K562 (cell line): ENCODE results near the gene SEC24C. TPM values are rescaled to one million over a fixed set of nuclear protein-coding genes. Genes with fewer than 3 reads are reported as not detected.

Source experiments
- ARID2 ChIP-seq: fragments of 450-650 bp; IDR thresholded peaks from 2 replicates; pipeline ENCODE4 v1.6.1; 2017; ENCODE audit warnings: antibody characterized with exemption, mild to moderate bottlenecking
- C11orf30 ChIP-seq: fragments of 450-650 bp; IDR thresholded peaks from 2 replicates; pipeline ENCODE4 v1.6.1; 2016; ENCODE audit warnings: low read depth, mild to moderate bottlenecking
- CAMTA2 ChIP-seq: fragments of 250-450 bp; sonication (Bioruptor Pico); conservative IDR thresholded peaks from 2 replicates; pipeline ENCODE4 v1.5.1; 2022
- CEBPB ChIP-seq: fragments of 450-650 bp; IDR thresholded peaks from 2 replicates; pipeline ENCODE4 v1.6.1; 2016; ENCODE audit warnings: missing genetic modification characterization, missing compliant biosample characterization
- CREM ChIP-seq: IDR thresholded peaks from 2 replicates; pipeline ENCODE4 v1.6.1; 2014; ENCODE audit warnings: antibody characterized with exemption, low read depth
- CSDE1 ChIP-seq, 2 experiments: fragments of 450-650 bp; IDR thresholded peaks; 2 replicates each; pipeline ENCODE4 v1.6.1; 2016; ENCODE audit warnings: mild to moderate bottlenecking in 1 of 2
- CXXC5 ChIP-seq: fragments of 250-450 bp; sonication (Bioruptor Pico); IDR thresholded peaks from 2 replicates; pipeline ENCODE4 v1.8.0; 2022; ENCODE audit warnings: inconsistent platforms, mild to moderate bottlenecking, moderate library complexity
- ELF4 ChIP-seq: fragments of 450-650 bp; formaldehyde crosslinking; IDR thresholded peaks from 2 replicates; pipeline ENCODE4 v1.4.0; 2022; ENCODE audit warnings: missing genetic modification characterization
- HLTF ChIP-seq: fragments of 450-650 bp; IDR thresholded peaks from 2 replicates; pipeline ENCODE4 v1.6.1; 2016
- L3MBTL2 ChIP-seq: fragments of 450-650 bp; IDR thresholded peaks from 2 replicates; pipeline ENCODE4 v1.6.1; 2016; ENCODE audit warnings: mild to moderate bottlenecking, moderate library complexity
- MAFK ChIP-seq: IDR thresholded peaks from 2 replicates; pipeline ENCODE4 v1.6.1; 2011; ENCODE audit warnings: low read length, improper control_type of control experiment
- MCM5 ChIP-seq: fragments of 450-650 bp; IDR thresholded peaks from 2 replicates; pipeline ENCODE4 v1.6.1; 2016; ENCODE audit warnings: low read depth
- NELFE ChIP-seq: IDR thresholded peaks from 2 replicates; pipeline ENCODE4 v1.6.1; 2011; ENCODE audit warnings: mild to moderate bottlenecking; ENCODE audit not compliant: insufficient read depth, insufficient read length
- NR2C1 ChIP-seq, 2 experiments: fragments of 450-650 bp; IDR thresholded peaks; 2 replicates each; pipeline ENCODE4 v1.6.1; 2017; ENCODE audit warnings: mild to moderate bottlenecking in 2 of 2, antibody characterized with exemption in 1 of 2, inconsistent platforms in 1 of 2, missing compliant biosample characterization in 1 of 2, missing genetic modification characterization in 1 of 2
- RCOR1 ChIP-seq, 2 experiments: IDR thresholded peaks; 2 replicates each; pipeline ENCODE4 v1.6.1; 2012; ENCODE audit warnings: low read depth in 2 of 2, low read length in 2 of 2, borderline replicate concordance in 1 of 2, improper control_type of control experiment in 1 of 2
- RFX7 ChIP-seq: fragments of 250-450 bp; sonication (Bioruptor Pico); IDR thresholded peaks from 2 replicates; pipeline ENCODE4 v1.5.1; 2021; ENCODE audit warnings: mild to moderate bottlenecking
- SPI1 ChIP-seq: IDR thresholded peaks from 2 replicates; pipeline ENCODE4 v1.6.1; 2011; ENCODE audit warnings: low read depth, low read length, control low read depth, borderline replicate concordance
- TAL1 ChIP-seq: fragments of 450-650 bp; IDR thresholded peaks from 2 replicates; pipeline ENCODE4 v1.6.1; 2016; ENCODE audit warnings: mild to moderate bottlenecking
- U2AF2 ChIP-seq: fragments of 200-400 bp; formaldehyde crosslinking; optimal IDR thresholded peaks from 2 replicates; pipeline ENCODE3; 2017; ENCODE audit warnings: low read depth, mild to moderate bottlenecking, low read length
- ZBTB8A ChIP-seq: fragments of 450-650 bp; IDR thresholded peaks from 2 replicates; pipeline ENCODE4 v1.6.1; 2018; ENCODE audit warnings: mild to moderate bottlenecking, moderate library complexity; ENCODE audit not compliant: partially characterized antibody
- ZNF561 ChIP-seq: fragments of 450-650 bp; formaldehyde crosslinking; conservative IDR thresholded peaks from 2 replicates; pipeline ENCODE4 v1.4.0; 2020; ENCODE audit warnings: mild to moderate bottlenecking, moderate library complexity
- ZNF586 ChIP-seq: fragments of 450-650 bp; formaldehyde crosslinking; conservative IDR thresholded peaks from 2 replicates; pipeline ENCODE4 v1.4.0; 2020; ENCODE audit warnings: mild to moderate bottlenecking, moderate library complexity
- ZNF764 ChIP-seq: fragments of 250-450 bp; sonication (Bioruptor Pico); IDR thresholded peaks from 2 replicates; pipeline ENCODE4 v1.4.0; 2020; ENCODE audit warnings: low read depth, mild to moderate bottlenecking, moderate library complexity
- polyA plus RNA-seq, 8 experiments: library from polyadenylated mRNA; depleted of rRNA in 4 of 8; stranded (reverse) in 5 of 8; unstranded in 3 of 8; fragments of >200 nt; fragmentation: Nextera tagmentation in 2 of 8; fragmentation: Illumina TruSeq in 1 of 8; extraction: Ambion mirVana in 2 of 8; extraction: Trizol in 1 of 8; gene quantifications; 2 replicates each; pipeline versions ENCODE4 v1.2.1 to v1.2.3, GENCODE V29; 2011 to 2014; ENCODE audit warnings: inconsistent platforms in 1 of 8, missing spikeins in 1 of 8
- total RNA-seq, 7 experiments: library from RNA; depleted of rRNA in 6 of 7; stranded (reverse); fragments of >200 nt in 6 of 7; fragmentation: Illumina TruSeq in 2 of 7; extraction: Trizol in 2 of 7; gene quantifications; 2 replicates each; pipeline versions ENCODE4 v1.2.1 to v1.2.3, GENCODE V29; 2011 to 2021; ENCODE audit warnings: low replicate concordance in 1 of 7
- TF ChIP-seq, protein P1 (sequence below): fragments of 450-650 bp; formaldehyde crosslinking; IDR thresholded peaks from 2 replicates; pipeline ENCODE4 v1.4.0; 2020; ENCODE audit warnings: mild to moderate bottlenecking, moderate library complexity
- TF ChIP-seq, protein P2 (sequence below): fragments of 200-800 bp; sonication (Bioruptor generic); IDR thresholded peaks from 2 replicates; pipeline ENCODE4 v1.6.1; 2017; ENCODE audit warnings: missing genetic modification characterization, missing compliant biosample characterization
- TF ChIP-seq, protein P3 (sequence below): fragments of 250-450 bp; sonication (Bioruptor Pico); IDR thresholded peaks from 2 replicates; pipeline ENCODE4 v1.5.1; 2021; ENCODE audit warnings: mild to moderate bottlenecking

Gene SEC24C
- total and polyA plus RNA-seq, 9 of the 15 experiments (the other 6 are each of a cell fraction or from before 2014, with no cell fraction given) = 19.0 to 115 (median 70.5) TPM

DNA sequence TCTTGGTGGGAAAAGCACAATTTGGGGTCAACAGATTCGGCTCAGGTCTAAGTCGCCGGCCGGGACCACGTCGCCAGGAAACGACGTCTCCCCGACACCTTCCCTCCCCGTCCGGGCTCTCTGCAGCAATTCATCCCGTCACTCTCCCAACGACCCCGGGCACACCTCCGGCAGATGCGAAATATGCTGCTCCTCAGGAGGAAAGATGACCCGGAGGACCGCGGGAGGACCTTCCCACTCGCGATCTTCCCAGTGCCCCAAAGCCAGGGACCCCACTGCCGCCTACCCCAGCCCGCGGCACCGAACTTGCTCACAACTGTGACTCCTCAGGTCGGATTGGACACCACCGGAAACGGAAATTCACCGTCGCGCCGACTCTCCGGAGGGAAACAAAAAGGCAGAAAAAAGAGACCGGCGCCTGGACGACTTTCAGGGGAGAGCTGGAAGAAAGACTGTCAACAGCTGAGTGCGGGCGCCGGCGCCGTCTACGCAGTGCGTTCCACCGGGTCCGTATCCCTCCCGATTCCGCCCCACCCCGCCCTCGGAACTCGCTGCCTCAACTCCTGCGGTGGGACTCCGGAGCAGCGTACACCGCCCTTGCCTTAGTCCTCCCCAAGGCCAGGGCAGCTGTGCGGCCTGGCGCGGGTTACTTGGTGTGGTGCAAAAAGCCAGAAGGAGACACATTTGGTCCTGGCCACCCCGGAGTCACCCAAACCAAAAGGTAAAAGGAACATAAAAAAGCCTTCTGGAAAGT lies 13.8 kb upstream of the SEC24C start (continued):
- TF ChIP-seq, protein P1, sequence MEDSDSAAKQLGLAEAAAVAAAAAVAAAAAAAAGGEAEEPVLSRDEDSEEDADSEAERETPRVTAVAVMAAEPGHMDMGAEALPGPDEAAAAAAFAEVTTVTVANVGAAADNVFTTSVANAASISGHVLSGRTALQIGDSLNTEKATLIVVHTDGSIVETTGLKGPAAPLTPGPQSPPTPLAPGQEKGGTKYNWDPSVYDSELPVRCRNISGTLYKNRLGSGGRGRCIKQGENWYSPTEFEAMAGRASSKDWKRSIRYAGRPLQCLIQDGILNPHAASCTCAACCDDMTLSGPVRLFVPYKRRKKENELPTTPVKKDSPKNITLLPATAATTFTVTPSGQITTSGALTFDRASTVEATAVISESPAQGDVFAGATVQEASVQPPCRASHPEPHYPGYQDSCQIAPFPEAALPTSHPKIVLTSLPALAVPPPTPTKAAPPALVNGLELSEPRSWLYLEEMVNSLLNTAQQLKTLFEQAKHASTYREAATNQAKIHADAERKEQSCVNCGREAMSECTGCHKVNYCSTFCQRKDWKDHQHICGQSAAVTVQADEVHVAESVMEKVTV (CRISPR knock-in tag) = no peak
- TF ChIP-seq RFX7 (no peak), CAMTA2 (CRISPR knock-in tag) (no peak), CREM (peak; percentile 97), ZNF561 (CRISPR knock-in tag) (no peak), CEBPB (no peak), RCOR1 (IDR thresholded peaks at IDR 0.05; ENCODE audit: borderline replicate concordance in 1 of 2, low read depth in 2 of 2, low read length in 2 of 2) (peak in 1 of 2 experiments; percentile 11; a peak in 1 of 4 replicates), ARID2 (no peak), L3MBTL2 (peak; percentile 35; the same call in 1 of the 2 replicates), ELF4 (CRISPR knock-in tag) (no peak), ZBTB8A (no peak), C11orf30 (peak; percentile 99), SPI1 (no peak), ZNF764 (no peak), NR2C1 (IDR thresholded peaks at IDR 0.05) (peak; percentile 87), NR2C1 (tag; IDR thresholded peaks at IDR 0.05) (peak; percentile 83), NELFE (no peak), CXXC5 (CRISPR knock-in tag) (peak; percentile 92), MAFK (peak; percentile 6; the same call in 1 of the 2 replicates), TAL1 (peak; percentile 19; the same call in 1 of the 2 replicates), ZNF586 (CRISPR knock-in tag) (no peak), U2AF2 (no peak), CSDE1 (IDR thresholded peaks at IDR 0.05) (no peak; a peak in 1 of 4 replicates), HLTF (peak; percentile 94), MCM5 (no peak)
- TF ChIP-seq, protein P2, sequence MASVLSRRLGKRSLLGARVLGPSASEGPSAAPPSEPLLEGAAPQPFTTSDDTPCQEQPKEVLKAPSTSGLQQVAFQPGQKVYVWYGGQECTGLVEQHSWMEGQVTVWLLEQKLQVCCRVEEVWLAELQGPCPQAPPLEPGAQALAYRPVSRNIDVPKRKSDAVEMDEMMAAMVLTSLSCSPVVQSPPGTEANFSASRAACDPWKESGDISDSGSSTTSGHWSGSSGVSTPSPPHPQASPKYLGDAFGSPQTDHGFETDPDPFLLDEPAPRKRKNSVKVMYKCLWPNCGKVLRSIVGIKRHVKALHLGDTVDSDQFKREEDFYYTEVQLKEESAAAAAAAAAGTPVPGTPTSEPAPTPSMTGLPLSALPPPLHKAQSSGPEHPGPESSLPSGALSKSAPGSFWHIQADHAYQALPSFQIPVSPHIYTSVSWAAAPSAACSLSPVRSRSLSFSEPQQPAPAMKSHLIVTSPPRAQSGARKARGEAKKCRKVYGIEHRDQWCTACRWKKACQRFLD = peak; percentile 94
- TF ChIP-seq, protein P3, sequence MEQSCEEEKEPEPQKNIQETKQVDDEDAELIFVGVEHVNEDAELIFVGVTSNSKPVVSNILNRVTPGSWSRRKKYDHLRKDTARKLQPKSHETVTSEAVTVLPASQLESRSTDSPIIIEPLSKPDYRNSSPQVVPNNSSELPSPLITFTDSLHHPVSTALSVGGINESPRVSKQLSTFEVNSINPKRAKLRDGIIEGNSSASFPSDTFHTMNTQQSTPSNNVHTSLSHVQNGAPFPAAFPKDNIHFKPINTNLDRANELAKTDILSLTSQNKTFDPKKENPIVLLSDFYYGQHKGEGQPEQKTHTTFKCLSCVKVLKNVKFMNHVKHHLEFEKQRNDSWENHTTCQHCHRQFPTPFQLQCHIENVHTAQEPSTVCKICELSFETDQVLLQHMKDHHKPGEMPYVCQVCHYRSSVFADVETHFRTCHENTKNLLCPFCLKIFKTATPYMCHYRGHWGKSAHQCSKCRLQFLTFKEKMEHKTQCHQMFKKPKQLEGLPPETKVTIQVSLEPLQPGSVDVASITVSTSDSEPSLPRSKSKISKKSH (CRISPR knock-in tag) = no peak
